Head of caudate nucleus (tissue), 42 donors: ENCODE data around the gene WRAP53.

ENCODE experiments used
- DNase-seq, 42 donors: peaks; one replicate each; pipeline versions ENCODE4 v3.0.0 to v3.0.0-alpha.2; 2020 to 2021; ENCODE audit warnings: mixed read lengths in 7 of 42
- intact Hi-C: fragments of 100-400 bp; cut with DNase I; formaldehyde crosslinking; loops from one replicate; pipeline ENCODE4 v1.15.0; 2022

WRAP53 gene

GRCh38 chr17:7705269-7706255 is 17.3 kb downstream of the WRAP53 start:
- peak in 21 of 42 donors; percentile 9 to 59 (median 29) for DNase-seq
- intact Hi-C loops, result no loop called here

GRCh38 chr17:7706631-7707354 is 18.5 kb downstream of the WRAP53 start:
- DNase-seq, result peak in 2 of 42 donors; percentile 14 to 44
- intact Hi-C loops, result no loop called here

- peak in 33 of 42 donors; percentile 20 to 84 (median 52) for DNase-seq
- intact Hi-C loops, result no loop called here
Observed at GRCh38 chr17:7707446-7707845, 19.2 kb downstream of the WRAP53 start.

GRCh38 chr17:7707858-7708750 is 19.8 kb downstream of the WRAP53 start:
- DNase-seq, result no peak
- intact Hi-C loops, result no loop called here

GRCh38 chr17:7709031-7709430 is 20.8 kb downstream of the WRAP53 start:
- DNase-seq, result no peak
- intact Hi-C loops, result no loop called here

- no peak for DNase-seq
- intact Hi-C loops, result no loop called here
Observed at GRCh38 chr17:7710301-7710700, 22.0 kb downstream of the WRAP53 start.

GRCh38 chr17:7711051-7711755 is 22.9 kb downstream of the WRAP53 start:
- intact Hi-C loops, result no loop called here
- no peak for DNase-seq

GRCh38 chr17:7712111-7712771 is 24.0 kb downstream of the WRAP53 start:
- intact Hi-C loops, result no loop called here
- DNase-seq, result peak in 26 of 42 donors; percentile 19 to 67 (median 39)

- DNase-seq, result no peak
- intact Hi-C loops, result no loop called here
Observed at GRCh38 chr17:7713782-7714181, 25.5 kb downstream of the WRAP53 start.

GRCh38 chr17:7714721-7715594 is 26.7 kb downstream of the WRAP53 start:
- DNase-seq, result no peak
- intact Hi-C loops, result no loop called here

- intact Hi-C loops, result no loop called here
- DNase-seq, result peak in 39 of 42 donors; percentile 20 to 85 (median 52)
Observed at GRCh38 chr17:7715936-7716886, 27.9 kb downstream of the WRAP53 start.

- intact Hi-C loops, result no loop called here
- peak; percentile 75 to 94 (median 86) for DNase-seq
Observed at GRCh38 chr17:7716901-7717755, 28.9 kb downstream of the WRAP53 start, which contains the start of gene DNAH2. Gene DNAH2 (plus strand): TSS chr17:7717744. CDS start chr17:7719735, 1,991 bp downstream.

- peak; percentile 43 to 88 (median 67) for DNase-seq
- intact Hi-C loops, result no loop called here
Observed at GRCh38 chr17:7717756-7718350, 29.6 kb downstream of the WRAP53 start.

GRCh38 chr17:7719661-7720060 is 31.4 kb downstream of the WRAP53 start:
- intact Hi-C loops, result no loop called here
- no peak for DNase-seq
